Keratinocyte (primary cell): ENCODE measurements around the gene CLECL1. TPM values are rescaled to one million over a fixed set of nuclear protein-coding genes. Genes with fewer than 3 reads are reported as not detected.

Experiments used
- DNase-seq: peaks from one replicate; pipeline ENCODE4 v3.0.0-alpha.2; 2011; ENCODE audit warnings: low read depth, missing footprints, low spot score
- FAIRE-seq: peaks from 2 replicates; lab custom pipeline; 2011; peaks lifted over from hg19 to GRCh38; lab: Jason Lieb, UNC
- H2AFZ ChIP-seq: 2 replicates; pipeline ENCODE4 v1.6.0; 2012; ENCODE audit warnings: low read length, control low read depth, inconsistent platforms; ENCODE audit not compliant: control insufficient read depth
- H3K27ac ChIP-seq: 2 replicates; pipeline ENCODE4 v1.5.1; 2011; ENCODE audit warnings: low read length; ENCODE audit not compliant: control insufficient read depth, insufficient read depth
- H3K27me3 ChIP-seq: 3 replicates; pipeline ENCODE4 v1.6.0; 2011; ENCODE audit warnings: low read length; ENCODE audit not compliant: control insufficient read depth, insufficient read depth; ENCODE audit errors: extremely low read depth
- H3K36me3 ChIP-seq, 2 experiments: 2 replicates in 1 of 2; 3 replicates in 1 of 2; pipeline ENCODE4 v1.5.1; 2011; ENCODE audit warnings: low read length in 2 of 2, mild to moderate bottlenecking in 1 of 2; ENCODE audit not compliant: control insufficient read depth in 2 of 2, insufficient read depth in 2 of 2; ENCODE audit errors: extremely low read depth in 1 of 2
- H3K4me1 ChIP-seq: 3 replicates; pipeline ENCODE4 v1.5.1; 2011; ENCODE audit warnings: low read length; ENCODE audit not compliant: control insufficient read depth, insufficient read depth; ENCODE audit errors: extremely low read depth
- H3K4me2 ChIP-seq: 3 replicates; pipeline ENCODE4 v1.6.0; 2011; ENCODE audit warnings: low read depth, low read length; ENCODE audit not compliant: control insufficient read depth, insufficient read depth; ENCODE audit errors: extremely low read depth
- H3K4me3 ChIP-seq, 3 experiments: fragments of 200-600 bp in 1 of 3; sonication (generic) in 1 of 3; 2 replicates in 2 of 3; 3 replicates in 1 of 3; pipeline ENCODE4 v1.5.1; 2011 to 2016; ENCODE audit warnings: low read length in 3 of 3, mild to moderate bottlenecking in 3 of 3, control low read depth in 2 of 3, inconsistent platforms in 1 of 3, low read depth in 1 of 3, mixed read lengths in 1 of 3, mixed run types in 1 of 3, moderate library complexity in 1 of 3; ENCODE audit not compliant: control insufficient read depth in 2 of 3, insufficient read depth in 2 of 3; ENCODE audit errors: extremely low read depth in 1 of 3
- H3K79me2 ChIP-seq: 2 replicates; pipeline ENCODE4 v1.6.0; 2012; ENCODE audit warnings: low read length; ENCODE audit not compliant: control insufficient read depth, insufficient read depth
- H3K9ac ChIP-seq: 3 replicates; pipeline ENCODE4 v1.6.0; 2011; ENCODE audit warnings: low read length; ENCODE audit not compliant: control insufficient read depth, insufficient read depth; ENCODE audit errors: extremely low read depth
- H3K9me1 ChIP-seq: 3 replicates; pipeline ENCODE4 v1.6.0; 2011; ENCODE audit warnings: low read length; ENCODE audit not compliant: control insufficient read depth, insufficient read depth; ENCODE audit errors: extremely low read depth
- H3K9me3 ChIP-seq: 2 replicates; pipeline ENCODE4 v1.5.1; 2012; ENCODE audit warnings: low read depth, low read length; ENCODE audit not compliant: control insufficient read depth
- H4K20me1 ChIP-seq: 3 replicates; pipeline ENCODE4 v1.6.0; 2011; ENCODE audit warnings: low read length; ENCODE audit not compliant: control insufficient read depth, insufficient read depth; ENCODE audit errors: extremely low read depth
- CTCF ChIP-seq, 3 experiments: IDR thresholded peaks in 1 of 3; conservative IDR thresholded peaks in 1 of 3; optimal IDR thresholded peaks in 1 of 3; 2 replicates in 2 of 3; 3 replicates in 1 of 3; pipeline versions ENCODE3 to v1.5.1; 2011; ENCODE audit warnings: low read length in 3 of 3, mild to moderate bottlenecking in 3 of 3, moderate library complexity in 2 of 3, control low read depth in 1 of 3, inconsistent platforms in 1 of 3; ENCODE audit not compliant: insufficient read depth in 2 of 3; ENCODE audit errors: extremely low read depth in 1 of 3
- EZH2 ChIP-seq: IDR thresholded peaks from one replicate; pipeline ENCODE4 v1.6.1; 2012; ENCODE audit warnings: inconsistent platforms, mild to moderate bottlenecking, low read length, moderate library complexity
- dilution Hi-C: fragments of 300-500 bp; cut with MboI; formaldehyde crosslinking; loops from one replicate; pipeline ENCODE4 v1.7.0; 2020; ENCODE audit warnings: low sequenced_read_pairs; ENCODE audit not compliant: extremely low pct_ligation_motif_present
- polyA plus RNA-seq, 5 experiments: library from polyadenylated mRNA; depleted of rRNA in 3 of 5; stranded (reverse) in 3 of 5; stranded (forward) in 1 of 5; unstranded in 1 of 5; fragments of >200 nt; gene quantifications; 1 replicate in 1 of 5; 2 replicates in 3 of 5; 3 replicates in 1 of 5; pipeline versions ENCODE4 v1.2.1 to v1.2.3, GENCODE V29; 2011 to 2012; ENCODE audit warnings: missing spikeins in 2 of 5, low read depth in 1 of 5, low replicate concordance in 1 of 5

The CLECL1 gene
- polyA plus RNA-seq, 1 donor (not counting 4 experiments of a cell fraction or from before 2014, with no cell fraction given) = not detected

- Histone ChIP-seq H3K9me1 (no peaks in the 10 kb centered on the region), H3K27me3 (no peaks in the 10 kb centered on the region), H3K4me3 (no peak overlapping the region), H4K20me1 (no peaks in the 10 kb centered on the region), H3K9ac (no peak overlapping the region), H3K4me2 (no peak overlapping the region), H3K36me3 (no peaks in the 10 kb centered on the region), H3K9me3 (no peaks in the 10 kb centered on the region), H3K79me2 (no peaks in the 10 kb centered on the region), H3K27ac (no peak overlapping the region), H2AFZ (no peak overlapping the region), H3K4me1 (no peaks in the 10 kb centered on the region)
- FAIRE-seq (no peak), DNase-seq (no peak)
- TF ChIP-seq EZH2 (no peak), CTCF (optimal IDR thresholded peaks at IDR 0.05 in 1 of 3, IDR thresholded peaks at IDR 0.05 in 1 of 3, conservative IDR thresholded peaks at IDR 0.05 in 1 of 3; ENCODE audit: extremely low read depth in 1 of 3, insufficient read depth in 2 of 3, low read length in 3 of 3) (no peak)
- dilution Hi-C loops = loop anchor here (10.0 kb wide), 1 partner anchor 77 kb away; no protein-coding TSS in a partner anchor
Measured at GRCh38 chr12:9702255-9702654, 30.6 kb downstream of the CLECL1 start.

GRCh38 chr12:9701380-9702154 is 31.3 kb downstream of the CLECL1 start:
- no peaks in the 10 kb centered on the region for H4K20me1 ChIP-seq
- H3K9ac ChIP-seq = no peak overlapping the region
- FAIRE-seq (no peak), DNase-seq (no peak)
- dilution Hi-C loops = loop anchor here (10.0 kb wide), 1 partner anchor 77 kb away; no protein-coding TSS in a partner anchor
- no peak overlapping the region for H3K27ac ChIP-seq
- TF ChIP-seq CTCF (optimal IDR thresholded peaks at IDR 0.05 in 1 of 3, IDR thresholded peaks at IDR 0.05 in 1 of 3, conservative IDR thresholded peaks at IDR 0.05 in 1 of 3; ENCODE audit: extremely low read depth in 1 of 3, insufficient read depth in 2 of 3, low read length in 3 of 3) (no peak), EZH2 (no peak)
- no peaks in the 10 kb centered on the region for H3K36me3 ChIP-seq
- H3K79me2 ChIP-seq = no peaks in the 10 kb centered on the region
- H3K4me3 ChIP-seq = no peak overlapping the region
- H3K9me3 ChIP-seq = no peaks in the 10 kb centered on the region
- H2AFZ ChIP-seq = no peak overlapping the region
- H3K4me1 ChIP-seq = no peaks in the 10 kb centered on the region
- H3K9me1 ChIP-seq = no peaks in the 10 kb centered on the region
- no peaks in the 10 kb centered on the region for H3K27me3 ChIP-seq
- H3K4me2 ChIP-seq = no peak overlapping the region
